Astrocyte (in vitro differentiated cells and primary cell): ENCODE measurements around the gene KDELR1.

Source experiments
- EZH2 ChIP-seq: IDR thresholded peaks from 2 replicates; pipeline ENCODE4 v1.6.1; 2012; ENCODE audit warnings: mild to moderate bottlenecking, low read length, inconsistent platforms; ENCODE audit not compliant: insufficient read depth
- TF ChIP-seq, protein P1 (sequence below): IDR thresholded peaks from 2 replicates; pipeline ENCODE4 v1.5.1; 2011; ENCODE audit warnings: low read depth, mild to moderate bottlenecking, inconsistent platforms, low read length, moderate library complexity; ENCODE audit not compliant: insufficient read depth

DNA sequence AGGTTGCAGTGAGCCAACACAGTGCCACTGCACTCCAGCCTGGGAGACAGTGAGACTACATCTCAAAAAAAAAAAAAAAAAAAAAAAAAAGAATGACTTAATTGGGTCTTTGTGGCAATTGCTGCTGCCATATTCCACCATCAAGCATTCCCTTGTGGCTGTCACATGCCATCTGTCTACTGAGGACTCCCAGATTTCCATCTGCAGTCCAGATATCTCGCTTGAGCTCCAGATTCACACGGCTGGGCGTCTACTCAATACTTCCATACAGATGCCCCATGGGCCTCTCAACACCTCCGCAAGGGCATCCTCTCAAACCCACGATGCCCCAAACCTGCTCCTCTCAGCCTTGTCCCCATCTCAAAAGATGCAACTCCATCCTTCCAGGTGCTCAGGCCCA, 40.5 kb downstream of the KDELR1 start:
- TF ChIP-seq, protein P1, sequence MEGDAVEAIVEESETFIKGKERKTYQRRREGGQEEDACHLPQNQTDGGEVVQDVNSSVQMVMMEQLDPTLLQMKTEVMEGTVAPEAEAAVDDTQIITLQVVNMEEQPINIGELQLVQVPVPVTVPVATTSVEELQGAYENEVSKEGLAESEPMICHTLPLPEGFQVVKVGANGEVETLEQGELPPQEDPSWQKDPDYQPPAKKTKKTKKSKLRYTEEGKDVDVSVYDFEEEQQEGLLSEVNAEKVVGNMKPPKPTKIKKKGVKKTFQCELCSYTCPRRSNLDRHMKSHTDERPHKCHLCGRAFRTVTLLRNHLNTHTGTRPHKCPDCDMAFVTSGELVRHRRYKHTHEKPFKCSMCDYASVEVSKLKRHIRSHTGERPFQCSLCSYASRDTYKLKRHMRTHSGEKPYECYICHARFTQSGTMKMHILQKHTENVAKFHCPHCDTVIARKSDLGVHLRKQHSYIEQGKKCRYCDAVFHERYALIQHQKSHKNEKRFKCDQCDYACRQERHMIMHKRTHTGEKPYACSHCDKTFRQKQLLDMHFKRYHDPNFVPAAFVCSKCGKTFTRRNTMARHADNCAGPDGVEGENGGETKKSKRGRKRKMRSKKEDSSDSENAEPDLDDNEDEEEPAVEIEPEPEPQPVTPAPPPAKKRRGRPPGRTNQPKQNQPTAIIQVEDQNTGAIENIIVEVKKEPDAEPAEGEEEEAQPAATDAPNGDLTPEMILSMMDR, result no peak
- no peak for TF ChIP-seq EZH2
